ENCODE data around the gene HEPACAM.

DNA sequence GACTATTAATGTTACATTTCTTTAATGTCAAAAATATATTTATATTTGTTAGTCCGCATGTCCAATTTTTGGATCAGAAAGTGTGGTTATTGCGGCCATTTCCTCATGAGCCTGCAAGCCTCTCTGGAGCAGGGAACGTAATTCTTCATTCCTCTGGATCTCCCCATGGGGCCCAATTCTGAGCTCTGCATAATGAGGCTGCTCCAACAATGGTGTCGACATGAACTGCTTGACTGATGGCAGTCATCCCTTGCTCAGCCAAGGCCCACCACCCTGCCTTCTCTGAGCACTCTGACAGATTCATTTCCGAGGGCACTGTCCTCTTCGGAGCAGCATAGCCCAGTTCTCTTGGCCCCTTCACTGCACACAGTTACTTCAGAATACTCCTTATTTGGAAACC lies 3.1 kb upstream of the HEPACAM start:
- TF ChIP-seq NR3C1 (IDR thresholded peaks at IDR 0.05) (no peak), NPAS2 (CRISPR knock-in tag; IDR thresholded peaks at IDR 0.05; ENCODE audit: borderline replicate concordance) (no peak), MAX (IDR thresholded peaks at IDR 0.05) (no peak), HDAC2 (IDR thresholded peaks at IDR 0.05) (no peak), RAD21 (conservative IDR thresholded peaks at IDR 0.05 in 1 of 2, IDR thresholded peaks at IDR 0.05 in 1 of 2) (no peak), RFX5 (IDR thresholded peaks at IDR 0.05) (no peak), ESRRA (IDR thresholded peaks at IDR 0.05; ENCODE audit: borderline replicate concordance, low read length) (no peak), POLR2A (IDR thresholded peaks at IDR 0.05; ENCODE audit: low read length) (no peak), JUN (IDR thresholded peaks at IDR 0.05) (no peak), HMGXB4 (CRISPR knock-in tag; IDR thresholded peaks at IDR 0.05; ENCODE audit: borderline replicate concordance) (no peak), BCL3 (IDR thresholded peaks at IDR 0.05) (no peak)
- TF ChIP-seq, protein P1, sequence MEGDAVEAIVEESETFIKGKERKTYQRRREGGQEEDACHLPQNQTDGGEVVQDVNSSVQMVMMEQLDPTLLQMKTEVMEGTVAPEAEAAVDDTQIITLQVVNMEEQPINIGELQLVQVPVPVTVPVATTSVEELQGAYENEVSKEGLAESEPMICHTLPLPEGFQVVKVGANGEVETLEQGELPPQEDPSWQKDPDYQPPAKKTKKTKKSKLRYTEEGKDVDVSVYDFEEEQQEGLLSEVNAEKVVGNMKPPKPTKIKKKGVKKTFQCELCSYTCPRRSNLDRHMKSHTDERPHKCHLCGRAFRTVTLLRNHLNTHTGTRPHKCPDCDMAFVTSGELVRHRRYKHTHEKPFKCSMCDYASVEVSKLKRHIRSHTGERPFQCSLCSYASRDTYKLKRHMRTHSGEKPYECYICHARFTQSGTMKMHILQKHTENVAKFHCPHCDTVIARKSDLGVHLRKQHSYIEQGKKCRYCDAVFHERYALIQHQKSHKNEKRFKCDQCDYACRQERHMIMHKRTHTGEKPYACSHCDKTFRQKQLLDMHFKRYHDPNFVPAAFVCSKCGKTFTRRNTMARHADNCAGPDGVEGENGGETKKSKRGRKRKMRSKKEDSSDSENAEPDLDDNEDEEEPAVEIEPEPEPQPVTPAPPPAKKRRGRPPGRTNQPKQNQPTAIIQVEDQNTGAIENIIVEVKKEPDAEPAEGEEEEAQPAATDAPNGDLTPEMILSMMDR (IDR thresholded peaks at IDR 0.05), result no peak
- TF ChIP-seq, protein P2, sequence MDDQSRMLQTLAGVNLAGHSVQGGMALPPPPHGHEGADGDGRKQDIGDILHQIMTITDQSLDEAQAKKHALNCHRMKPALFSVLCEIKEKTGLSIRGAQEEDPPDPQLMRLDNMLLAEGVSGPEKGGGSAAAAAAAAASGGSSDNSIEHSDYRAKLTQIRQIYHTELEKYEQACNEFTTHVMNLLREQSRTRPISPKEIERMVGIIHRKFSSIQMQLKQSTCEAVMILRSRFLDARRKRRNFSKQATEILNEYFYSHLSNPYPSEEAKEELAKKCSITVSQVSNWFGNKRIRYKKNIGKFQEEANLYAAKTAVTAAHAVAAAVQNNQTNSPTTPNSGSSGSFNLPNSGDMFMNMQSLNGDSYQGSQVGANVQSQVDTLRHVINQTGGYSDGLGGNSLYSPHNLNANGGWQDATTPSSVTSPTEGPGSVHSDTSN (IDR thresholded peaks at IDR 0.05), result no peak

Measured in A549 (cell line).